Stomach smooth muscle (tissue), 2 donors: Measurements from ENCODE around the gene SLC12A7.

Source experiments
- H3K27ac ChIP-seq: one replicate; pipeline ENCODE4 v1.7.0; 2013; ENCODE audit warnings: mild to moderate bottlenecking, low read length, inconsistent platforms
- H3K27me3 ChIP-seq, 2 donors: one replicate each; pipeline ENCODE4 v1.7.0; 2013; ENCODE audit warnings: low read length in 2 of 2; ENCODE audit not compliant: insufficient read depth in 2 of 2, control insufficient read depth in 1 of 2
- H3K36me3 ChIP-seq, 2 donors: one replicate each; pipeline ENCODE4 v1.7.0; 2013; ENCODE audit warnings: low read length in 2 of 2; ENCODE audit not compliant: control insufficient read depth in 2 of 2, insufficient read depth in 2 of 2
- H3K4me1 ChIP-seq: one replicate; pipeline ENCODE4 v1.7.0; 2013; ENCODE audit warnings: low read length; ENCODE audit not compliant: control insufficient read depth, insufficient read depth
- H3K4me3 ChIP-seq, 2 donors: one replicate each; pipeline ENCODE4 v1.7.0; 2013; ENCODE audit warnings: low read length in 2 of 2
- H3K9ac ChIP-seq, 2 donors: one replicate each; pipeline ENCODE4 v1.7.0; 2013; ENCODE audit warnings: low read length in 2 of 2, mild to moderate bottlenecking in 1 of 2
- H3K9me3 ChIP-seq, 2 donors: one replicate each; pipeline ENCODE4 v1.7.0; 2013; ENCODE audit warnings: low read length in 2 of 2; ENCODE audit not compliant: control insufficient read depth in 2 of 2
- donor health status: healthy.
- donor health status: Pancreatic carcinoma.

The SLC12A7 gene

GRCh38 chr5:1035421-1036405, 76.2 kb downstream of the SLC12A7 start:
- Histone ChIP-seq H3K9ac (no peak overlapping the region), H3K4me1 (no peaks in the 10 kb centered on the region), H3K27me3 (peaks cover 0 to 4% of the 10 kb centered on the region in 2 donors), H3K27ac (no peak overlapping the region), H3K4me3 (no peak overlapping the region), H3K9me3 (no peaks in the 10 kb centered on the region), H3K36me3 (no peaks in the 10 kb centered on the region)

GRCh38 chr5:1034986-1035385, 76.9 kb downstream of the SLC12A7 start:
- Histone ChIP-seq H3K4me3 (no peak overlapping the region), H3K36me3 (no peaks in the 10 kb centered on the region), H3K9me3 (no peaks in the 10 kb centered on the region), H3K27ac (no peak overlapping the region), H3K9ac (no peak overlapping the region), H3K4me1 (no peaks in the 10 kb centered on the region), H3K27me3 (peaks cover 0 to 7% of the 10 kb centered on the region in 2 donors)

GRCh38 chr5:1034421-1034905, 77.4 kb downstream of the SLC12A7 start:
- Histone ChIP-seq H3K36me3 (no peaks in the 10 kb centered on the region), H3K27ac (no peak overlapping the region), H3K9ac (no peak overlapping the region), H3K9me3 (no peaks in the 10 kb centered on the region), H3K4me3 (no peak overlapping the region), H3K27me3 (peaks cover 2 to 7% of the 10 kb centered on the region in 2 donors), H3K4me1 (no peaks in the 10 kb centered on the region)

- Histone ChIP-seq H3K27me3 (peaks cover 2 to 7% of the 10 kb centered on the region in 2 donors), H3K9ac (no peak overlapping the region), H3K9me3 (no peaks in the 10 kb centered on the region), H3K4me3 (no peak overlapping the region), H3K36me3 (no peaks in the 10 kb centered on the region), H3K4me1 (no peaks in the 10 kb centered on the region), H3K27ac (no peak overlapping the region)
Observed at GRCh38 chr5:1033606-1034420, 78.0 kb downstream of the SLC12A7 start.

GRCh38 chr5:1033178-1033577, 78.7 kb downstream of the SLC12A7 start:
- Histone ChIP-seq H3K4me3 (no peak overlapping the region), H3K9ac (no peak overlapping the region), H3K4me1 (no peaks in the 10 kb centered on the region), H3K9me3 (no peaks in the 10 kb centered on the region), H3K27ac (no peak overlapping the region), H3K27me3 (peaks cover 2 to 7% of the 10 kb centered on the region in 2 donors), H3K36me3 (no peaks in the 10 kb centered on the region)

GRCh38 chr5:1032551-1033027, 79.3 kb downstream of the SLC12A7 start:
- H3K27me3 ChIP-seq = peaks cover 2 to 7% of the 10 kb centered on the region in 2 donors
- H3K27ac ChIP-seq = no peak overlapping the region
- no peaks in the 10 kb centered on the region for H3K36me3 ChIP-seq
- H3K9me3 ChIP-seq = no peaks in the 10 kb centered on the region
- no peak overlapping the region for H3K4me3 ChIP-seq
- no peak overlapping the region for H3K9ac ChIP-seq
- H3K4me1 ChIP-seq = no peaks in the 10 kb centered on the region

GRCh38 chr5:1032011-1032410, 79.9 kb downstream of the SLC12A7 start:
- Histone ChIP-seq H3K4me3 (no peak overlapping the region), H3K36me3 (no peaks in the 10 kb centered on the region), H3K9ac (no peak overlapping the region), H3K27me3 (peaks cover 2 to 7% of the 10 kb centered on the region in 2 donors), H3K9me3 (no peaks in the 10 kb centered on the region), H3K27ac (no peak overlapping the region), H3K4me1 (no peaks in the 10 kb centered on the region)

- Histone ChIP-seq H3K4me1 (no peaks in the 10 kb centered on the region), H3K9ac (no peak overlapping the region)
Observed at GRCh38 chr5:1031306-1031959, 80.4 kb downstream of the SLC12A7 start.

GRCh38 chr5:1030801-1031271, 81.0 kb downstream of the SLC12A7 start:
- H3K4me1 ChIP-seq = no peaks in the 10 kb centered on the region
- no peaks in the 10 kb centered on the region for H3K9me3 ChIP-seq
- peaks cover 2 to 7% of the 10 kb centered on the region in 2 donors for H3K27me3 ChIP-seq
- H3K27ac ChIP-seq = no peak overlapping the region
- H3K36me3 ChIP-seq = no peaks in the 10 kb centered on the region
- H3K4me3 ChIP-seq = no peak overlapping the region
- H3K9ac ChIP-seq = no peak overlapping the region

More at GRCh38 chr5:1031306-1031959, 80.4 kb downstream of the SLC12A7 start:
- Histone ChIP-seq H3K27ac (no peak overlapping the region), H3K27me3 (peaks cover 2 to 7% of the 10 kb centered on the region in 2 donors), H3K9me3 (no peaks in the 10 kb centered on the region), H3K36me3 (no peaks in the 10 kb centered on the region), H3K4me3 (no peak overlapping the region)
